Loucy (cell line): ENCODE results near the gene VPS52.

ENCODE experiments used
- EZH2phosphoT487 ChIP-seq: fragments of 200-600 bp; IDR thresholded peaks from 2 replicates; pipeline ENCODE4 v1.6.1; 2018; ENCODE audit warnings: antibody characterized with exemption, mild to moderate bottlenecking, moderate library complexity, borderline replicate concordance
- TF ChIP-seq, protein P1 (sequence below): fragments of 200-600 bp; sonication (generic); conservative IDR thresholded peaks from 2 replicates; pipeline ENCODE4 v1.5.1; 2014; ENCODE audit warnings: mild to moderate bottlenecking, antibody characterized with exemption, low read length

DNA sequence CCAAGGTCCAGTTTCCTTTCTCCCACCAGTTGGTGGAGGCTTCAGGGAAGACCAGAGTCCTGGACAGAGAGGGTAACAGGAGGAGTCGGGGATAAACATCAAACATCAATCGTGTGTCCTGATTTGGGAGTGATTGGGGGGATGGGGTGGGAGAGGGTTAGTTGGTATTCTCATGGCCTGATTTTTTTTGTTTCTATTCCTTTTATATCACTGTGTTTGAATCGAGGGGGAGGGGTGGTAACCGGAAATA is 67.6 kb downstream of the VPS52 start:
- TF ChIP-seq, protein P1, sequence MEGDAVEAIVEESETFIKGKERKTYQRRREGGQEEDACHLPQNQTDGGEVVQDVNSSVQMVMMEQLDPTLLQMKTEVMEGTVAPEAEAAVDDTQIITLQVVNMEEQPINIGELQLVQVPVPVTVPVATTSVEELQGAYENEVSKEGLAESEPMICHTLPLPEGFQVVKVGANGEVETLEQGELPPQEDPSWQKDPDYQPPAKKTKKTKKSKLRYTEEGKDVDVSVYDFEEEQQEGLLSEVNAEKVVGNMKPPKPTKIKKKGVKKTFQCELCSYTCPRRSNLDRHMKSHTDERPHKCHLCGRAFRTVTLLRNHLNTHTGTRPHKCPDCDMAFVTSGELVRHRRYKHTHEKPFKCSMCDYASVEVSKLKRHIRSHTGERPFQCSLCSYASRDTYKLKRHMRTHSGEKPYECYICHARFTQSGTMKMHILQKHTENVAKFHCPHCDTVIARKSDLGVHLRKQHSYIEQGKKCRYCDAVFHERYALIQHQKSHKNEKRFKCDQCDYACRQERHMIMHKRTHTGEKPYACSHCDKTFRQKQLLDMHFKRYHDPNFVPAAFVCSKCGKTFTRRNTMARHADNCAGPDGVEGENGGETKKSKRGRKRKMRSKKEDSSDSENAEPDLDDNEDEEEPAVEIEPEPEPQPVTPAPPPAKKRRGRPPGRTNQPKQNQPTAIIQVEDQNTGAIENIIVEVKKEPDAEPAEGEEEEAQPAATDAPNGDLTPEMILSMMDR, result no peak
- TF ChIP-seq EZH2phosphoT487, result no peak
